ENCODE results near the gene UTP20. TPM values are rescaled to one million over a fixed set of nuclear protein-coding genes. Genes with fewer than 3 reads are reported as not detected.
"Not testable (repeated sequence)": the region's sequence is repeated elsewhere in the genome, so short reads cannot be mapped to it uniquely, and the experiment has no call there.

Gene UTP20
- total and polyA plus RNA-seq, 7 donors, result 0.60 to 10.7 (median 7.5) TPM

DNA sequence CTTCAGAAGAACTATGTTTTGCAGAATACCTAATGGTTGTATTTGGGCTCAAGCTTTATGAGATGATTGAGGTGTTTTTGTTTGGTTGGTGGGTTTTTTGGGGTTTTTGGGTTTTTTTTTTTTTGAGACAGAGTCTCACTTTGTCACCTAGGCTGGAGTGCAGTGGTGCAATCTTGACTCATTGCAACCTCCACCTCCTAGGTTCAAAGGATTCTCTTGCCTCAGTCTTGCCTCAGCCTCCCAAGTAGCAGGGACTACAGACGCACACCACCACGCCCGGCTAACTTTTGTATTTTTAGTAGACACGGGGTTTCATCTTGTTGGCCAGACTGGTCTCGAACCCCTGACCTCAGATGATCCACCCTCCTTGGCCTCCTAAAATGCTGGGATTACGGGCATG lies 88.1 kb downstream of the UTP20 start:
- Histone ChIP-seq H3K27ac (no peak overlapping the region), H3K36me3 (peaks cover 5 to 95% (median 31%) of the 10 kb centered on the region in 4 donors), H3K9me3 (no peaks in the 10 kb centered on the region), H3K4me1 (no peaks in the 10 kb centered on the region), H3K4me3 (no peak overlapping the region), H3K27me3 (no peaks in the 10 kb centered on the region)
- no peak for TF ChIP-seq POLR2AphosphoS5 (IDR thresholded peaks at IDR 0.05)
- intact Hi-C loops (cut with DNase I), result no loop called here
- 94 to 96% methylated on average over 6 of the region's 6 CpGs for WGBS, 2 donors
- no peak for DNase-seq

DNA sequence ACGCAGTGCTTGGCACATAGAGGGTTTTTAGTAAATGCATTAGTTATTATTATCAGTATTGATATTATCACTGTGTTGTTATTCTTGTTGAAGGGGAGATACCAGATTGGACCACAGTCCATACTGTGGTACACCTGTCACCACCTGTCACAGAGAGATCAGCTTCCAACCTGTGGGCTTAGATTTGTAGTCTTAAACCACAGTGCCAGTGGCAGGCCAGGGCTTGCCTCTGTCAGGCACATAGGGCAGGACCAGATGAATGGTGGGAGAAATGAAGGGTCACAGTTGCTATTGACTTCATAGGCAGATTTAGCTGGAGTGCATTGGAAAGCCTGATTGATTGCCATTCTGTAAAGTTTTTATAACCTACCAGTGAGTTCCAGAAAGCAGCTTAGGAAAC lies 92.5 kb downstream of the UTP20 start:
- H3K9me3 ChIP-seq, result no peaks in the 10 kb centered on the region
- H3K36me3 ChIP-seq, result peaks cover 5 to 94% (median 34%) of the 10 kb centered on the region in 4 donors
- WGBS, 2 donors, result 98 to 99% methylated on average over 1 of the region's 1 CpG
- no peak overlapping the region for H3K4me3 ChIP-seq
- TF ChIP-seq EP300 (IDR thresholded peaks at IDR 0.05), result no peak
- TF ChIP-seq POLR2A (IDR thresholded peaks at IDR 0.05), result no peak
- TF ChIP-seq, protein P1, sequence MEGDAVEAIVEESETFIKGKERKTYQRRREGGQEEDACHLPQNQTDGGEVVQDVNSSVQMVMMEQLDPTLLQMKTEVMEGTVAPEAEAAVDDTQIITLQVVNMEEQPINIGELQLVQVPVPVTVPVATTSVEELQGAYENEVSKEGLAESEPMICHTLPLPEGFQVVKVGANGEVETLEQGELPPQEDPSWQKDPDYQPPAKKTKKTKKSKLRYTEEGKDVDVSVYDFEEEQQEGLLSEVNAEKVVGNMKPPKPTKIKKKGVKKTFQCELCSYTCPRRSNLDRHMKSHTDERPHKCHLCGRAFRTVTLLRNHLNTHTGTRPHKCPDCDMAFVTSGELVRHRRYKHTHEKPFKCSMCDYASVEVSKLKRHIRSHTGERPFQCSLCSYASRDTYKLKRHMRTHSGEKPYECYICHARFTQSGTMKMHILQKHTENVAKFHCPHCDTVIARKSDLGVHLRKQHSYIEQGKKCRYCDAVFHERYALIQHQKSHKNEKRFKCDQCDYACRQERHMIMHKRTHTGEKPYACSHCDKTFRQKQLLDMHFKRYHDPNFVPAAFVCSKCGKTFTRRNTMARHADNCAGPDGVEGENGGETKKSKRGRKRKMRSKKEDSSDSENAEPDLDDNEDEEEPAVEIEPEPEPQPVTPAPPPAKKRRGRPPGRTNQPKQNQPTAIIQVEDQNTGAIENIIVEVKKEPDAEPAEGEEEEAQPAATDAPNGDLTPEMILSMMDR (IDR thresholded peaks at IDR 0.05), result no peak
- no peak for TF ChIP-seq POLR2AphosphoS5 (IDR thresholded peaks at IDR 0.05)
- intact Hi-C loops (cut with DNase I), result no loop called here
- no peak for DNase-seq
- H3K4me1 ChIP-seq, result no peaks in the 10 kb centered on the region
- no peaks in the 10 kb centered on the region for H3K27me3 ChIP-seq
- H3K27ac ChIP-seq, result no peak overlapping the region

DNA sequence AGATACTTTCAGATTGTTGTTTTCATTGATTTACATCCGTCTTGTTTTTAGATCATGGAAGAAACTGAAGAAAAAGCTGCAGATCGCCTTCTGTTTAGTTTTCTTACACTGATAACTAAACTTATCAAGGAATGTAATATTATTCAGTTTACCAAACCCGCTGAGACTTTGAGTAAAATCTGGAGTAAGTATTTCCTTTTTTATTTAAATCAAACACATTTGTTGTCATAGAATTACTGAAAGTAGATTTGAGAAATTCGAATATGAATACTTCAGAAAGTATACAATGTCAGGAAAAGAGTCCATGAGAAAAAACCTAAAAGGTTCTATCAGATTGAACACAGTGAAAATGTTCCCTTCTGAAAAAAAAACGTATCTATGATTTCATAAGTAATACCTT lies 95.7 kb downstream of the UTP20 start:
- Histone ChIP-seq H3K27me3 (no peaks in the 10 kb centered on the region), H3K4me1 (no peaks in the 10 kb centered on the region), H3K27ac (no peak overlapping the region), H3K4me3 (no peak overlapping the region), H3K9me3 (no peaks in the 10 kb centered on the region), H3K36me3 (peaks cover 5 to 94% (median 24%) of the 10 kb centered on the region in 4 donors)
- WGBS, 2 donors, result 84 to 89% methylated on average over 5 of the region's 5 CpGs
- TF ChIP-seq POLR2AphosphoS5 (IDR thresholded peaks at IDR 0.05), result no peak
- intact Hi-C loops (cut with DNase I), result no loop called here
- no peak for DNase-seq

DNA sequence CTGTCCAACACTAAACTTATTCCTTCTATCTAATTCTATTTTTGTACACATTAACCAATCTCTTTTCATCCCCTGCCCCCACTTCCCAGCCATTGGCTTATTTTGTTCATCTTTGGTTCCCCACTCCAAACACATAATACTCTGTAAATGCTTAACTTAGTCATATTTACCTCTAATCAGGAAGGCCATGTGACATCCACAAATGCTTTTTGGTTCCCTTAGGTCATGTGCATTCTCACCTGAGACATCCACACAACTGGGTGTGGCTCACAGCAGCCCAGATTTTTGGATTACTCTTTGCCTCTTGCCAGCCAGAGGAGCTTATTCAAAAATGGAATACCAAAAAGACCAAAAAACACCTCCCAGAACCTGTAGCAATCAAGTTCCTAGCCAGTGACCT lies 99.2 kb downstream of the UTP20 start:
- intact Hi-C loops (cut with DNase I), result no loop called here
- H3K9me3 ChIP-seq, result no peaks in the 10 kb centered on the region
- DNase-seq, result no peak
- H3K27ac ChIP-seq, result no peak overlapping the region
- no peaks in the 10 kb centered on the region for H3K4me1 ChIP-seq
- H3K36me3 ChIP-seq, result peaks cover 0 to 100% (median 17%) of the 10 kb centered on the region in 4 donors
- H3K4me3 ChIP-seq, result no peak overlapping the region
- no peaks in the 10 kb centered on the region for H3K27me3 ChIP-seq
- TF ChIP-seq POLR2AphosphoS5 (IDR thresholded peaks at IDR 0.05) (no peak), EP300 (IDR thresholded peaks at IDR 0.05) (no peak), POLR2A (IDR thresholded peaks at IDR 0.05) (no peak)
- TF ChIP-seq, protein P1 (IDR thresholded peaks at IDR 0.05), result no peak

DNA sequence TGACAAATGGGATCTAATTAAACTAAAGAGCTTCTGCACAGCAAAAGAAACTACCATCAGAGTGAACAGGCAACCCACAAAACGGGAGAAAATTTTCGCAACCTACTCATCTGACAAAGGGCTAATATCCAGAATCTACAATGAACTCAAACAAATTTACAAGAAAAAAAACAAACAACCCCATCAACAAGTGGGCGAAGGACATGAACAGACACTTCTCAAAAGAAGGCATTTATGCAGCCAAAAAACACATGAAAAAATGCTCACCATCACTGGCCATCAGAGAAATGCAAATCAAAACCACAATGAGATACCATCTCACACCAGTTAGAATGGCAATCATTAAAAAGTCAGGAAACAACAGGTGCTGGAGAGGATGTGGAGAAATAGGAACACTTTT lies 111.3 kb downstream of the UTP20 start:
- H3K4me3 ChIP-seq; intact Hi-C loops (cut with DNase I); H3K27me3 ChIP-seq; H3K27ac ChIP-seq; H3K9me3 ChIP-seq; H3K4me1 ChIP-seq; DNase-seq: not testable (repeated sequence)
- H3K36me3 ChIP-seq, result peaks cover 13 to 62% (median 23%) of the 10 kb centered on the region in 4 donors
- WGBS, 2 donors, result 78 to 82% methylated on average over 3 of the region's 3 CpGs

DNA sequence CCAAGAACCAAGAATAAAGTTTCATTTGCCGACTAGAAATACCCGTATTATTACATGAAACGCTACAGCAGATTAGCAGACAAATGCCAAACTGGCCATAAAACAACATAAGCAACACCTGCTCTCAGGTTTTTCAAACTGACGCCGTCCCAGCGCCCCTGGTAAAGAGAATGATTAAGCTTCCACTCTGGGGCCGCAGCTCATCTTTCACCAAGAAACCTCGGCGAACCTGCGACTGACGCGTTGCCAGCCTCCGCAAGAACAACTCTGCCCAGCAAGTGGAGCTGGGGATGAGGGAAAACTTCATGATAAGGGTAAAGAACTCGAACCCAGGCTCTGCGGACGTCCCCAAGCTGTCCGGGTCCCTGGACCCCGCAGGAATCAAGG lies 127.1 kb downstream of the UTP20 start:
- H3K9me3 ChIP-seq, result no peaks in the 10 kb centered on the region
- no peaks in the 10 kb centered on the region for H3K27me3 ChIP-seq
- no peak for TF ChIP-seq POLR2A (IDR thresholded peaks at IDR 0.05)
- TF ChIP-seq POLR2AphosphoS5 (IDR thresholded peaks at IDR 0.05), result no peak
- TF ChIP-seq, protein P1 (IDR thresholded peaks at IDR 0.05), result no peak
- TF ChIP-seq EP300 (IDR thresholded peaks at IDR 0.05), result no peak
- DNase-seq, result no peak
- peaks cover 0 to 27% (median 20%) of the 10 kb centered on the region in 4 donors for H3K4me1 ChIP-seq
- peak overlapping the region; percentile 82 to 96 (median 88) for H3K27ac ChIP-seq
- H3K4me3 ChIP-seq, result peak overlapping the region; percentile 69 to 81 (median 76)
- intact Hi-C loops (cut with DNase I), result loop anchor here (1.0 to 5.0 kb wide), 3 partner anchors 290 to 470 kb away; partner anchors contain the start of genes CHPT1 and DRAM1
- no peaks in the 10 kb centered on the region for H3K36me3 ChIP-seq
- WGBS, 2 donors, result 1% methylated on average over 18 of the region's 18 CpGs
